ENCODE results near the gene CA7.

The CA7 gene

GRCh38 chr16:66844342-66845079 is at the start of gene CA7:
TSS of gene CA7 (plus strand) at chr16:66844414. CDS start at chr16:66844488, 74 bp downstream.
- Histone ChIP-seq H3K36me3 (ENCODE audit: control insufficient read depth, insufficient read depth, low read length) (no peaks in the 10 kb centered on the region), H3K27ac (ENCODE audit: low read depth, low read length) (no peak within 1 kb of the TSS), H3K4me3 (ENCODE audit: low read length) (peak within 1 kb of the TSS; percentile 58), H3K27me3 (ENCODE audit: control insufficient read depth, insufficient read depth, low read length) (peaks cover 10% of the 10 kb centered on the region), H3K4me1 (ENCODE audit: control insufficient read depth, insufficient read depth, low read length) (no peaks in the 10 kb centered on the region), H3K9ac (ENCODE audit: low read length) (no peak within 1 kb of the TSS)

GRCh38 chr16:66798161-66798560 is 46.1 kb upstream of the CA7 start:
- Histone ChIP-seq H3K36me3 (ENCODE audit: control insufficient read depth, insufficient read depth, low read length) (peaks cover 5% of the 10 kb centered on the region), H3K4me3 (ENCODE audit: low read length) (no peak overlapping the region), H3K27me3 (ENCODE audit: control insufficient read depth, insufficient read depth, low read length) (no peaks in the 10 kb centered on the region), H3K4me1 (ENCODE audit: control insufficient read depth, insufficient read depth, low read length) (no peaks in the 10 kb centered on the region), H3K9ac (ENCODE audit: low read length) (no peak overlapping the region), H3K27ac (ENCODE audit: low read depth, low read length) (no peak overlapping the region)

GRCh38 chr16:66800856-66801255 is 43.4 kb upstream of the CA7 start:
- no peak overlapping the region for H3K27ac ChIP-seq (ENCODE audit: low read depth, low read length)
- H3K9ac ChIP-seq (ENCODE audit: low read length) = no peak overlapping the region
- no peak overlapping the region for H3K4me3 ChIP-seq (ENCODE audit: low read length)
- no peaks in the 10 kb centered on the region for H3K27me3 ChIP-seq (ENCODE audit: control insufficient read depth, insufficient read depth, low read length)
- H3K4me1 ChIP-seq (ENCODE audit: control insufficient read depth, insufficient read depth, low read length) = no peaks in the 10 kb centered on the region
- peaks cover 15% of the 10 kb centered on the region for H3K36me3 ChIP-seq (ENCODE audit: control insufficient read depth, insufficient read depth, low read length)

GRCh38 chr16:66801320-66802105 is 42.7 kb upstream of the CA7 start, which contains the start of gene TERB1:
TSS of gene TERB1 (minus strand) at chr16:66801584. CDS start at chr16:66796798, 4,786 bp downstream.
- no peak within 1 kb of the TSS for H3K4me3 ChIP-seq (ENCODE audit: low read length)
- no peak within 1 kb of the TSS for H3K27ac ChIP-seq (ENCODE audit: low read depth, low read length)
- H3K36me3 ChIP-seq (ENCODE audit: control insufficient read depth, insufficient read depth, low read length) = peaks cover 15% of the 10 kb centered on the region
- no peaks in the 10 kb centered on the region for H3K27me3 ChIP-seq (ENCODE audit: control insufficient read depth, insufficient read depth, low read length)
- H3K4me1 ChIP-seq (ENCODE audit: control insufficient read depth, insufficient read depth, low read length) = no peaks in the 10 kb centered on the region
- no peak within 1 kb of the TSS for H3K9ac ChIP-seq (ENCODE audit: low read length)

GRCh38 chr16:66802159-66802558 is 42.1 kb upstream of the CA7 start:
- Histone ChIP-seq H3K27me3 (ENCODE audit: control insufficient read depth, insufficient read depth, low read length) (no peaks in the 10 kb centered on the region), H3K9ac (ENCODE audit: low read length) (no peak overlapping the region), H3K36me3 (ENCODE audit: control insufficient read depth, insufficient read depth, low read length) (peaks cover 15% of the 10 kb centered on the region), H3K4me3 (ENCODE audit: low read length) (no peak overlapping the region), H3K27ac (ENCODE audit: low read depth, low read length) (no peak overlapping the region), H3K4me1 (ENCODE audit: control insufficient read depth, insufficient read depth, low read length) (no peaks in the 10 kb centered on the region)

GRCh38 chr16:66809765-66810164 is 34.4 kb upstream of the CA7 start:
- Histone ChIP-seq H3K27ac (ENCODE audit: low read depth, low read length) (no peak overlapping the region), H3K27me3 (ENCODE audit: control insufficient read depth, insufficient read depth, low read length) (no peaks in the 10 kb centered on the region), H3K36me3 (ENCODE audit: control insufficient read depth, insufficient read depth, low read length) (peaks cover 16% of the 10 kb centered on the region), H3K4me3 (ENCODE audit: low read length) (no peak overlapping the region), H3K9ac (ENCODE audit: low read length) (no peak overlapping the region), H3K4me1 (ENCODE audit: control insufficient read depth, insufficient read depth, low read length) (no peaks in the 10 kb centered on the region)

- Histone ChIP-seq H3K27me3 (ENCODE audit: control insufficient read depth, insufficient read depth, low read length) (no peaks in the 10 kb centered on the region), H3K4me1 (ENCODE audit: control insufficient read depth, insufficient read depth, low read length) (no peaks in the 10 kb centered on the region), H3K36me3 (ENCODE audit: control insufficient read depth, insufficient read depth, low read length) (peaks cover 12% of the 10 kb centered on the region)
Observed at GRCh38 chr16:66810391-66810790, 33.8 kb upstream of the CA7 start.

GRCh38 chr16:66811043-66811442 is 33.2 kb upstream of the CA7 start:
- Histone ChIP-seq H3K36me3 (ENCODE audit: control insufficient read depth, insufficient read depth, low read length) (peaks cover 10% of the 10 kb centered on the region), H3K27me3 (ENCODE audit: control insufficient read depth, insufficient read depth, low read length) (no peaks in the 10 kb centered on the region), H3K4me1 (ENCODE audit: control insufficient read depth, insufficient read depth, low read length) (no peaks in the 10 kb centered on the region), H3K9ac (ENCODE audit: low read length) (no peak overlapping the region), H3K4me3 (ENCODE audit: low read length) (no peak overlapping the region), H3K27ac (ENCODE audit: low read depth, low read length) (no peak overlapping the region)

More at GRCh38 chr16:66810391-66810790, 33.8 kb upstream of the CA7 start:
- Histone ChIP-seq H3K4me3 (ENCODE audit: low read length) (no peak overlapping the region), H3K9ac (ENCODE audit: low read length) (no peak overlapping the region), H3K27ac (ENCODE audit: low read depth, low read length) (no peak overlapping the region)

GRCh38 chr16:66814734-66815133 is 29.5 kb upstream of the CA7 start:
- Histone ChIP-seq H3K4me1 (ENCODE audit: control insufficient read depth, insufficient read depth, low read length) (no peaks in the 10 kb centered on the region), H3K9ac (ENCODE audit: low read length) (no peak overlapping the region), H3K4me3 (ENCODE audit: low read length) (no peak overlapping the region), H3K36me3 (ENCODE audit: control insufficient read depth, insufficient read depth, low read length) (peaks cover 18% of the 10 kb centered on the region), H3K27me3 (ENCODE audit: control insufficient read depth, insufficient read depth, low read length) (no peaks in the 10 kb centered on the region), H3K27ac (ENCODE audit: low read depth, low read length) (no peak overlapping the region)

GRCh38 chr16:66824006-66824405 is 20.2 kb upstream of the CA7 start:
- Histone ChIP-seq H3K27me3 (ENCODE audit: control insufficient read depth, insufficient read depth, low read length) (no peaks in the 10 kb centered on the region), H3K27ac (ENCODE audit: low read depth, low read length) (no peak overlapping the region), H3K9ac (ENCODE audit: low read length) (no peak overlapping the region), H3K36me3 (ENCODE audit: control insufficient read depth, insufficient read depth, low read length) (peaks cover 9% of the 10 kb centered on the region), H3K4me1 (ENCODE audit: control insufficient read depth, insufficient read depth, low read length) (no peaks in the 10 kb centered on the region), H3K4me3 (ENCODE audit: low read length) (no peak overlapping the region)

GRCh38 chr16:66830422-66831404 is 13.5 kb upstream of the CA7 start, which contains the start of gene NAE1:
TSS of gene NAE1 (minus strand) at chr16:66830976. CDS start at chr16:66830899, 77 bp downstream.
- Histone ChIP-seq H3K27ac (ENCODE audit: low read depth, low read length) (peak within 1 kb of the TSS; percentile 93), H3K4me1 (ENCODE audit: control insufficient read depth, insufficient read depth, low read length) (peaks cover 10% of the 10 kb centered on the region), H3K36me3 (ENCODE audit: control insufficient read depth, insufficient read depth, low read length) (no peaks in the 10 kb centered on the region), H3K4me3 (ENCODE audit: low read length) (peak within 1 kb of the TSS; percentile 80), H3K27me3 (ENCODE audit: control insufficient read depth, insufficient read depth, low read length) (no peaks in the 10 kb centered on the region), H3K9ac (ENCODE audit: low read length) (peak within 1 kb of the TSS; percentile 68)

GRCh38 chr16:66832190-66832589 is 12.0 kb upstream of the CA7 start:
- Histone ChIP-seq H3K27ac (ENCODE audit: low read depth, low read length) (no peak overlapping the region), H3K9ac (ENCODE audit: low read length) (no peak overlapping the region)

More at GRCh38 chr16:66832190-66832589, 12.0 kb upstream of the CA7 start:
- no peaks in the 10 kb centered on the region for H3K36me3 ChIP-seq (ENCODE audit: control insufficient read depth, insufficient read depth, low read length)
- H3K4me3 ChIP-seq (ENCODE audit: low read length) = no peak overlapping the region
- no peaks in the 10 kb centered on the region for H3K27me3 ChIP-seq (ENCODE audit: control insufficient read depth, insufficient read depth, low read length)
- peaks cover 10% of the 10 kb centered on the region for H3K4me1 ChIP-seq (ENCODE audit: control insufficient read depth, insufficient read depth, low read length)

Measured in rectal smooth muscle tissue (tissue), 1 donor.